NCI-H2081 (cell line): ENCODE measurements around the gene KBTBD4.
A peak's percentile ranks its signal among the peaks of the same experiment; 100 is the strongest.
"Not testable (repeated sequence)": the region's sequence is repeated elsewhere in the genome, so short reads cannot be mapped to it uniquely, and the experiment has no call there.

Source experiments
- DNase-seq, 2 experiments: peaks; one replicate each; lab custom pipeline; 2025; lab: John Stamatoyannopoulos, UW

KBTBD4 gene

GRCh38 chr11:47558695-47559094, 20.1 kb downstream of the KBTBD4 start:
- no peak for DNase-seq

GRCh38 chr11:47557004-47557403, 21.8 kb downstream of the KBTBD4 start:
- DNase-seq, result not testable (repeated sequence)

- DNase-seq, result peak in 1 of 2 experiments; percentile 82
Observed at GRCh38 chr11:47553406-47553743, 25.4 kb downstream of the KBTBD4 start.

DNA sequence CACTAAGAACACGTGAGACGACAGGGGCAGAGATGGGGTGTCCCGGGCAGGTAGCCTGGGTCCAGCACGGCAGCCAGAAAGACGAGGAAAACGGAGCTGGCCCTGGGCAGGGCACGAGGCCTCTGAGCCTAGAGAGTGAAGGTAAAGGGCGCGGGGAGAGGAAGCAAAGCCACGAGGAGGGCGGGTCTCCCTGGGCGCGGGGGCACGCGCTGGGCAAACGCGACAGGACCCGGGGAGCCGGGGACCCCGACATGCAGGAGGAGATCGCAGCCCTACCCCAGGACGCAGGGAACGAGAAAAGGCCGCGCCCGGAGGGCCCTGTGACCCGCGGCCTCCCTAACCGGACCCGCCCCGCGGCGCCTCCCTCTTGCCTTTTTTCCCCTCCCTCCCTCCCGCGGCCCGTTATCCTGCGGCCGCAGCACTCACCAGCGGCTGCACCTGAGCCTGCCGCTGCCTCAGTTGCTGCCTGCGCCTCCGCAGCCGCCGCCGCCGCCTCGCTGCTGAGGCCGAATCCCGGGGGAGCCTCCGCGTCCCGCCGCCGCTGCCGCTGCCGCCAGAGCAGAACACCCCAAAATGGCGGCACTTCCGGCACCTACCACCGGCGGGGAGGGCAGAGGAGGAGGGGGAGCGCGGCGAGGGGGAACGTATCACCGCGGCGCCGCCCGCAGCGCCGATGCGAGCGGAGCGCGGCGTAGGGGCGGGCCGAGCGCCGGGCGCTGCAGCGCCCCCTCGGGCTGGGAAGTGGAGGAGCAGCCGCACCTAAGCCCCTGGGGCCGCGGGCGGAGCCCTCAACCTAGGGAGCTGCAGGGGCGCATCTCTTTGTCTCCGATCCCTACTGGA, 26.0 kb downstream of the KBTBD4 start, which contains the start of gene CELF1:
TSS of gene CELF1 (minus strand) at position 567 of the 840 bp plus-strand sequence. CDS start 53,609 bp downstream, outside the sequence.
- DNase-seq, result peak; percentile 96

- DNase-seq, result peak in 1 of 2 experiments; percentile 37
Observed at GRCh38 chr11:47552056-47552565, 26.7 kb downstream of the KBTBD4 start.

- DNase-seq, result peak in 1 of 2 experiments; percentile 20
Observed at GRCh38 chr11:47551086-47551485, 27.7 kb downstream of the KBTBD4 start.

DNA sequence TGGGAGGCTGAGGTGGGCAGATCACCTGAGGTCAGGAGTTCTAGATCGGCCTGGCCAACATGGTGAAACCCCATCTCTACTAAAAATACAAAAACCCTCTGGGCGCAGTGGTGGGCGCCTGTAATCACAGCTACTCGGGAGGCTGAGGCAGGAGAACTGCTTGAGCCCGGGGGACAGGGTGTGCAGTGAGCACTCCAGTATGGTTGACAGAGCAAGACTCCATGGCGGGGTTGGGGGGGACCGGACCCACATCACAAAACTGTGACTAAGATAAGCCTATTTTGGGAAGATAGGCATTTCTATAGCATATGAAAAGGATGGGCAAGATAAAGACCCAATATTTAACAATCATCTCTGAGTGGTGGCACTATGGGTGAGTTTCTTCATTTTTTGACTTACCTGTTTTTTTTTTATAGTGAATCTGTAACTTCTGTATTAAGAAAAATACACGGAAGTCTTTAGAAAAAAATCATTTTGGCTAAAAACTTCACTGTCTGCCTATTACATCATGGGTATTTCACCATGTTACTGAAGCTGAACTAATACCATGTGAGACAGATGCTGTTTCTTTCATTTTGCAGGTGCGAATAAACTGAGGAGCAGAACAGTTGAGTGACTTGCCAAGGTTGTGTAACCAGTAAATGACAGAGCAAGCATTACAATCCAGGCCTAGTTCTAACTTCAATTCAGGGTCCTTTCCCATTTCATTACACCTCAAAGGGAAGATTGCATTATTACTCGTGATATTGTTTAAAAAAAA, 28.3 kb downstream of the KBTBD4 start:
- DNase-seq, result no peak

DNA sequence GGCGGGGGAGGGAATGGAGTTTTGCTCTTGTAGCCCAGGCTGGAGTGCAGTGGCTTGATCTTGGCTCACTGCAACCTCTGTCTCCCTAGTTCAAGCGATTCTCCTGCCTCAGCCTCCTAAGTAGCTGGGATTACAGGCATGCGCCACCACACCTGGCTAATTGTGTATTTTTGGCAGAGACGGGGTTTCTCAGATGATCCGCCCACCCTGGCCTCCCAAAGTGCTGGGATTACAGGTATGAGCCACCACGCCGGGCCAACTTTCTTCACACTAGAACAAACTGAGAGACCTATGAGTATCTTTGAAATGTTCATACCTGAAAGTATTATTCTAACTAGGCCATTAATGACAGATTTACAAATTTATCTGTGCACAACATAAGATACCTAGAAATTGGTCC, 32.5 kb downstream of the KBTBD4 start:
- DNase-seq, result not testable (repeated sequence)

- no peak for DNase-seq
Observed at GRCh38 chr11:47545298-47545697, 33.5 kb downstream of the KBTBD4 start.

- DNase-seq, result no peak
Observed at GRCh38 chr11:47541070-47541469, 37.7 kb downstream of the KBTBD4 start.

DNA sequence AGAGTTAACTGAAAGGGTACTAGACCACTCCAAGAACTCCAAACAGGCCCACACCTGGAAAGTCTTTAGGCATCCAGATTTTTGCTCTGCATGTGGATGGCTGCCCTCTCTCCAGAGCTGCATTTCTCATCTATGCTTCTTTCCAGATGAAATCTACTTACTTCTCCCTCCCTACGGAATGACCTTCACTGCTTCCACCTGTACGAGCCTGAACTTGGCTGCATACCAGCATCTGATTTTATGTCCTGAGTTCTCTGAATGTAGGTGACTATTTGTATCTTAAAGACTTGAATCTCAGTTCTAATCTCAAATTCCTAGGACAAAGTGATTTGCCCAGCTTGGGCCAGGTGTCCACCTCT, 39.1 kb downstream of the KBTBD4 start:
- DNase-seq, result no peak

- peak; percentile 58 to 87 for DNase-seq
Observed at GRCh38 chr11:47538741-47539565, 39.8 kb downstream of the KBTBD4 start.

DNA sequence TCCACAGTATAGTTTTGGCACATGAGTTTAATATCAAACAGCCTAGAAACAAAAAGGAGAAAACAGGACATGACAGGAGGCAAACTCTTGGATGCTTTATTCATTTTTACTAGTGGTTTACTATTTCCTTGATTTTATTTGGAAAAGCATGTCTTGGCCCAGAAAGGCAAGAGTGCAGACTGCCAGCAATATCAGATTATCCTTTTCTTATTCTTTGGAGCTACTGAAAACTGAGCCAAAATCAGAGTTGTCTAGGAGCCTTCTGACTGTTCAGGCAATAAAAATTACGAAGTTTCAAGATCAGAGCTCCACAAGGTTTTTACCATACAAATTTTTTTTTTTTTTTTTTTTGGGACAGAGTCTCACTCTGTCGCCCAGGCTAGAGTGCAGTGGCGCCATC, 41.9 kb downstream of the KBTBD4 start:
- DNase-seq, result no peak

- no peak for DNase-seq
Observed at GRCh38 chr11:47534704-47535251, 44.0 kb downstream of the KBTBD4 start.

DNA sequence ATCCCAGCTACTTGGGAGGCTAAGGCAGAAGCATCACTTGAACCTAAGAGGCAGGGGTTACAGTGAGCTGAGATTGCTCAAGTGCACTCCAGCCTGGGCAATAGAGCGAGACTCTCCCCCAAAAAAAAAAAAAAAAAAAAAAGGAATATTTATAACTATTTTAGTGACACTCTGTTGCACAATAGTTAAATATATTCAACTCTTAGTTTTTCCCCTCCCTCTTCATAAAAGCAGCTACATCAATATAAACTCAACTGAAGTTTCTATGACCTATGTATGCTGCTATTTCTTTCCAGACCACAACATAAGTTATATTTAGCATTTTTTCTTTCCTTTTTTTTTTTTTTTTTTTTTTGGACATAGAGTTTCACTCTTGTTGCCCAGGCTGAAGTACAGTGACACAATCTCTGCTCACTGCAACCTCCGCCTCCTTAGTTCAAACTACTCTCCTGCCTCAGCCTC, 45.0 kb downstream of the KBTBD4 start:
- no peak for DNase-seq

- DNase-seq, result peak in 1 of 2 experiments; percentile 21
Observed at GRCh38 chr11:47532597-47533213, 46.1 kb downstream of the KBTBD4 start.

DNA sequence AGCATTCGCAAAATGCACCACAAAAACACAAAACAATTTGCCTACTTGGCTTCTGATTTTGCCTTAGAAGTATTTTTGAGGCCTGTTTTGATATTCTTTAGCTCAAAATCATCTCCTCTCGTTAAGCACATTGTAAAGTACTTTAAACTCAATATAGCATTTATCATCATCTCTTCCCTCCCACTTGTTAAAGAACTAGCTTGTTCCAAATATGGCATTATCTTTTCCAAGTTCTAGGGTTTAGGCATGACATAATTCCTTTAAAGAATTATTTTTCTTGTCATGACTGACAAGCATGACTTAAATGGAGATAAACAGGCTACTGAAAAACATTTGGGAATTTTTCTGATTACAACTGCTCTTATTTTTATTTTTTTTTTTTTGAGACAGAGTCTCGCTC, 47.1 kb downstream of the KBTBD4 start:
- DNase-seq, result no peak

- not testable (repeated sequence) for DNase-seq
Observed at GRCh38 chr11:47530721-47531120, 48.0 kb downstream of the KBTBD4 start.

GRCh38 chr11:47529951-47530350, 48.8 kb downstream of the KBTBD4 start:
- no peak for DNase-seq

GRCh38 chr11:47527186-47527585, 51.6 kb downstream of the KBTBD4 start:
- no peak for DNase-seq

GRCh38 chr11:47526032-47526431, 52.7 kb downstream of the KBTBD4 start:
- not testable (repeated sequence) for DNase-seq
